ENCODE data around the gene MRPL53. TPM values are rescaled to one million over a fixed set of nuclear protein-coding genes. Genes with fewer than 3 reads are reported as not detected.

The MRPL53 gene
- total and polyA plus RNA-seq, 2 of the 13 experiments (the other 11 are each of a cell fraction or from before 2014, with no cell fraction given): 34.3 to 51.9 TPM

- TF ChIP-seq BRF2 (CRISPR knock-in tag; IDR thresholded peaks at IDR 0.05) (peak; percentile 63; the same call in 1 of the 2 replicates), GABPA (IDR thresholded peaks at IDR 0.05; ENCODE audit: low read depth, low read length) (no peak), GABPA (CRISPR knock-in tag; IDR thresholded peaks at IDR 0.05; ENCODE audit: low read depth) (0 out of 2 replicates have a peak, but pooled peaks have one; percentile 34), ZNF646 (CRISPR knock-in tag; IDR thresholded peaks at IDR 0.05) (no peak), PRPF4 (IDR thresholded peaks at IDR 0.05; ENCODE audit: low read depth, low read length, poor library complexity, severe bottlenecking) (no peak), PRDM15 (CRISPR knock-in tag; IDR thresholded peaks at IDR 0.05) (no peak), ZNF232 (CRISPR knock-in tag; IDR thresholded peaks at IDR 0.05; ENCODE audit: borderline replicate concordance) (peak; percentile 92; the same call in 1 of the 2 replicates), TFDP1 (CRISPR knock-in tag; IDR thresholded peaks at IDR 0.05; ENCODE audit: borderline replicate concordance) (peak; percentile 82; the same call in 1 of the 2 replicates), ZNF3 (CRISPR knock-in tag; IDR thresholded peaks at IDR 0.05) (0 out of 2 replicates have a peak, but pooled peaks have one; percentile 5), ZNF614 (CRISPR knock-in tag; IDR thresholded peaks at IDR 0.05; ENCODE audit: borderline replicate concordance) (peak; percentile 17; the same call in 1 of the 2 replicates), ZNF709 (CRISPR knock-in tag; IDR thresholded peaks at IDR 0.05) (peak; percentile 11; the same call in 1 of the 2 replicates), RELA (CRISPR knock-in tag; IDR thresholded peaks at IDR 0.05) (0 out of 2 replicates have a peak, but pooled peaks have one; percentile 34), ZNF383 (CRISPR knock-in tag; IDR thresholded peaks at IDR 0.05; ENCODE audit: borderline replicate concordance) (peak; percentile 67; the same call in 1 of the 2 replicates), MEIS2 (CRISPR knock-in tag; IDR thresholded peaks at IDR 0.05) (peak; percentile 72), NFIC (IDR thresholded peaks at IDR 0.05; ENCODE audit: low read length) (no peak; the same call in 1 of the 2 replicates)
Observed at GRCh38 chr2:74481961-74482800, 9.7 kb upstream of the MRPL53 start (continued).

Measured in HepG2 (cell line).